Tibial artery (tissue), 4 donors: ENCODE data around the gene NFX1.
"Not testable (repeated sequence)": the region's sequence is repeated elsewhere in the genome, so short reads cannot be mapped to it uniquely, and the experiment has no call there.

ENCODE experiments used
- DNase-seq, 2 donors: peaks; one replicate each; pipeline ENCODE4 v3.0.0-alpha.2; 2019
- H3K27ac ChIP-seq, 2 donors: fragments of 200-600 bp; sonication (generic) in 1 of 2; 1 replicate in 1 of 2; 2 replicates in 1 of 2; pipeline ENCODE4 v1.5.1; 2018 to 2019; ENCODE audit warnings: mild to moderate bottlenecking in 1 of 2
- H3K27me3 ChIP-seq, 2 donors: fragments of 200-600 bp; sonication (generic) in 1 of 2; one replicate each; pipeline versions ENCODE4 v1.5.1 to v1.6.0; 2016 to 2019
- H3K36me3 ChIP-seq, 3 donors: fragments of 200-600 bp; sonication (generic) in 2 of 3; one replicate each; pipeline ENCODE4 v1.5.1; 2016 to 2019; ENCODE audit warnings: mild to moderate bottlenecking in 2 of 3
- H3K4me1 ChIP-seq, 4 donors: fragments of 200-600 bp; sonication (generic) in 2 of 4; 1 replicate in 3 of 4; 2 replicates in 1 of 4; pipeline ENCODE4 v1.5.1; 2016 to 2019
- H3K4me3 ChIP-seq, 2 donors: fragments of 200-600 bp; sonication (generic) in 1 of 2; 1 replicate in 1 of 2; 2 replicates in 1 of 2; pipeline ENCODE4 v1.5.1; 2018 to 2019; ENCODE audit warnings: mild to moderate bottlenecking in 2 of 2
- H3K9me3 ChIP-seq, 3 donors: fragments of 200-600 bp; sonication (generic) in 1 of 3; one replicate each; pipeline ENCODE4 v1.5.1; 2016 to 2019
- intact Hi-C: fragments of 100-400 bp; cut with DNase I; formaldehyde crosslinking; loops from one replicate; pipeline ENCODE4 v1.15.0; 2023; ENCODE audit warnings: low total_unique reads
- TF ChIP-seq, protein P1 (sequence below), 2 experiments: fragments of 200-600 bp in 1 of 2; fragments of 450-650 bp in 1 of 2; IDR thresholded peaks; one replicate each; pipeline ENCODE4 v1.5.1; 2017 to 2019; ENCODE audit warnings: antibody characterized with exemption in 2 of 2, mild to moderate bottlenecking in 1 of 2, moderate library complexity in 1 of 2

Gene NFX1

DNA sequence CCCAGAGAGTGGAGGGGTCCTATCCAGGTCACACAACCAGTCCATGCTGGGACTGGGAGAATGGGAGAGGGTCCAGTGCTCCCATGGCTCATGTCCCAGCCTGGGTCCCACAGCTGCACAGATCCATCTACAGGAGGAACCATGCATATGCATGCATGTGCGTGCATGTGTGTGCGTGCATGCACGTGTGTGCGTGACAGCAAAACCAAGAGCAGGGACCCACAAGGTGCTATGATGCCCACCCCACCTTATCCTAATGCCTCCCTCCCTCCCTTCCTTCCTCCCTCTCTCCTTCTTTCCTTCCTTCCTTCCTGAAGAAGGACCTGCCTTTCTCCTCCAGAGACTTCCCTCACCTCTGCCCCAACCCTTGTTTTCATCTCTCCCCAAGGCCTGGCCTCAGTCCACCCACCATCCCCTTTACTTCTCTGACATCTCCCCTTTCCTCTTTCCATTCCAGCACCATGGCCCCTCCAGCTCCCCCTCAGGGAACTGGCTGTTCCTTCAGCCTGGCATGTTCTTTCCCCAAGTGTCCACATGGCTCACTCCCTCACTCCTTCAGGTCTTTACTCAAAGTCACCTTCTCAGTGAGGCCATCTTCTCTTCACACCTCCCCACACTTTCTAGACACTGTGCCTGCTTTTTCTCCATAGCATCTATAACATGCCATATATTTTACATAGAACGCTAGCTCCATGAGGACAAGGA, 90.2 kb downstream of the NFX1 start:
- no peaks in the 10 kb centered on the region for H3K27me3 ChIP-seq
- H3K4me1 ChIP-seq, result peaks cover 0 to under 1% (median 0%) of the 10 kb centered on the region in 4 donors
- H3K36me3 ChIP-seq, result no peaks in the 10 kb centered on the region
- H3K27ac ChIP-seq, result no peak overlapping the region
- peak in 1 of 2 donors; percentile 6 for DNase-seq
- H3K4me3 ChIP-seq, result no peak overlapping the region
- TF ChIP-seq, protein P1, sequence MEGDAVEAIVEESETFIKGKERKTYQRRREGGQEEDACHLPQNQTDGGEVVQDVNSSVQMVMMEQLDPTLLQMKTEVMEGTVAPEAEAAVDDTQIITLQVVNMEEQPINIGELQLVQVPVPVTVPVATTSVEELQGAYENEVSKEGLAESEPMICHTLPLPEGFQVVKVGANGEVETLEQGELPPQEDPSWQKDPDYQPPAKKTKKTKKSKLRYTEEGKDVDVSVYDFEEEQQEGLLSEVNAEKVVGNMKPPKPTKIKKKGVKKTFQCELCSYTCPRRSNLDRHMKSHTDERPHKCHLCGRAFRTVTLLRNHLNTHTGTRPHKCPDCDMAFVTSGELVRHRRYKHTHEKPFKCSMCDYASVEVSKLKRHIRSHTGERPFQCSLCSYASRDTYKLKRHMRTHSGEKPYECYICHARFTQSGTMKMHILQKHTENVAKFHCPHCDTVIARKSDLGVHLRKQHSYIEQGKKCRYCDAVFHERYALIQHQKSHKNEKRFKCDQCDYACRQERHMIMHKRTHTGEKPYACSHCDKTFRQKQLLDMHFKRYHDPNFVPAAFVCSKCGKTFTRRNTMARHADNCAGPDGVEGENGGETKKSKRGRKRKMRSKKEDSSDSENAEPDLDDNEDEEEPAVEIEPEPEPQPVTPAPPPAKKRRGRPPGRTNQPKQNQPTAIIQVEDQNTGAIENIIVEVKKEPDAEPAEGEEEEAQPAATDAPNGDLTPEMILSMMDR (IDR thresholded peaks at IDR 0.05), result no peak
- intact Hi-C loops, result no loop called here
- no peaks in the 10 kb centered on the region for H3K9me3 ChIP-seq

DNA sequence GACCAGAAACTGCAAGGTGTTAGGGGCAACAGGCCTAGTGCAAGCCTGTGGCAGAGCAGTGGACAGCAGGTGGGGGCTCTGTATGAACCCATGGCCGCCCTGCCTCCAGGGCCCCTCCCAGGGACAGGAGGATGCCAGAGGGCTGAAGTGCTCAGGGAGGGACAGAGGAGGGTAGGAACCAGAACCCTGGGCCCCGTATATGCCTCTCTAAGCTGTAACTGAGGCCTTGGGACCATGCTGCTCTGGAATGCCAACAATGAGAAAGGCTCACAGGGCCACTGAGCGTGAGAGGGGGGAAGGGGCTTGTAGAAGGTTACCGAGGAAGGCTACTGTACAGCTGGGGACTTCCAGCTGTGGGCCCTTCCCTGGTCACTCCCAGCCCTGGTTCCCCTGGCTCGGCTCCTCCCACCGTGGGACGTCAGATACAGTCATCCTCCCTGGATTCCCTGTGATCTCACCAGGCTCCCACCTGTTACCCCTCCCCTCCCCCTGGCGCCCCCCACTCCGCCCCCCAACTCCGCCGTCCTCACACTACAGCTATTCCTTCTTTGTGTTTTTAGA, 91.0 kb downstream of the NFX1 start:
- TF ChIP-seq, protein P1 (IDR thresholded peaks at IDR 0.05), result no peak
- Histone ChIP-seq H3K36me3 (no peaks in the 10 kb centered on the region), H3K4me3 (no peak overlapping the region), H3K4me1 (no peaks in the 10 kb centered on the region), H3K27ac (no peak overlapping the region), H3K9me3 (no peaks in the 10 kb centered on the region), H3K27me3 (no peaks in the 10 kb centered on the region)
- peak in 1 of 2 donors; percentile 57 for DNase-seq
- intact Hi-C loops, result no loop called here

DNA sequence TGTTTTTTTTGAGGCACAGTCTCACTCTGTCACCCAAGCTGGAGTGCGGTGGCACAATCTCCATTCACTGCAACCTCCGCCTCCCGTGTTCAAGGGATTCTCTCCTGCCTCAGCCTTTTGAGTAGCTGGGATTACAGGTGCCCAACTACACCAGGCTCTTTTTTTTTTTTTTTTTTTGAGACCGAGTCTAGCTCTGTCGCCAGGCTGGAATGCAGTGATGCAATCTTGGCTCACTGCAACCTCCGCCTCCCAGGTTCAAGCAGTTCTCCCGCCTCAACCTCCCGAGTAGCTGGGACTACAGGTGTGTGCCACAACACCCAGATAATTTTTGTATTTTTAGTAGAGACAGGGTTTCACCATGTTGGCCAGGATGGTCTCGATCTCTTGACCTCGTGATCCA, 92.1 kb downstream of the NFX1 start:
- peak in 1 of 2 donors; percentile 17 for DNase-seq
- H3K9me3 ChIP-seq, H3K4me3 ChIP-seq, H3K27ac ChIP-seq, H3K4me1 ChIP-seq, intact Hi-C loops, H3K27me3 ChIP-seq, H3K36me3 ChIP-seq: not testable (repeated sequence)

DNA sequence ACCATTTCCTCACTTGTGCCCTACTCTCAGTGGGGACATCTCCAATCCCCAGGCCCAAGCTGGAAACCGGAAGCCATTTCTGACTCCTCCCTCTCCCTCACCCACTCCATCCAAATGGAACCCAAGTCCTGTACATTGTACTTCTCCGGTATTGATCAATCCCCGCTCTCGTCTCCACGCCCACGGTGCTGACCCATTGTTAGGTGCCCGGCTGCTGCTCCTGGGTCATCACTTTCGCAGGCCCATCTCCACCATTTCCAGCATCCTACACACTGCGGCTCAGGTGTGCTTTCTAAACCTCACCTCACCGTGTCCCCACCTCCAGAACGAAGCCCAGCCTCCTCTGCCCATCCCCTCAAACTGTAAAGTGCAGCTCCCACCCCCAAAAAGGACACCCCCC, 93.1 kb downstream of the NFX1 start:
- H3K27ac ChIP-seq, intact Hi-C loops, H3K36me3 ChIP-seq, H3K27me3 ChIP-seq, H3K4me3 ChIP-seq, H3K9me3 ChIP-seq, H3K4me1 ChIP-seq: not testable (repeated sequence)
- peak in 1 of 2 donors; percentile 42 for DNase-seq

DNA sequence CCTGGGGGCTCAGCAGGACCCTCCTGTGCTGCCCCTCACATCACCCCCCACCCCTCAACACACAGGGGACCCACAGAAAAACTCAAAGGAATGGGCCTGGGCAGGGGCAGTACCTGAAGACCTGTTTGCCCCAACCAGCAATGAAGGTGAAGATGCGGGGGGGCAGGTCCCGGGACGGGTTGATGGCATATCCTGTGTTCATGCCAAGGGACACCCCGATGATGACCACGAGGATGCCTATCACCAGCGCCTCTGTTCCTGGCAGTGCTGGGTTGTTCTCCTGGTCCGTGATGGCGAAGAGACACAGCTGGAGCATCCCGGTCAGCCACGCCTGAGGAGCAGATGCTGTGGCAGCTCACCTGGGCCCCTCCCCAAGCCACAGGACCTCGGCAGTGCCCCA, 95.2 kb downstream of the NFX1 start:
- DNase-seq, H3K4me3 ChIP-seq, H3K36me3 ChIP-seq, H3K9me3 ChIP-seq, H3K27me3 ChIP-seq, H3K4me1 ChIP-seq, intact Hi-C loops, H3K27ac ChIP-seq: not testable (repeated sequence)

DNA sequence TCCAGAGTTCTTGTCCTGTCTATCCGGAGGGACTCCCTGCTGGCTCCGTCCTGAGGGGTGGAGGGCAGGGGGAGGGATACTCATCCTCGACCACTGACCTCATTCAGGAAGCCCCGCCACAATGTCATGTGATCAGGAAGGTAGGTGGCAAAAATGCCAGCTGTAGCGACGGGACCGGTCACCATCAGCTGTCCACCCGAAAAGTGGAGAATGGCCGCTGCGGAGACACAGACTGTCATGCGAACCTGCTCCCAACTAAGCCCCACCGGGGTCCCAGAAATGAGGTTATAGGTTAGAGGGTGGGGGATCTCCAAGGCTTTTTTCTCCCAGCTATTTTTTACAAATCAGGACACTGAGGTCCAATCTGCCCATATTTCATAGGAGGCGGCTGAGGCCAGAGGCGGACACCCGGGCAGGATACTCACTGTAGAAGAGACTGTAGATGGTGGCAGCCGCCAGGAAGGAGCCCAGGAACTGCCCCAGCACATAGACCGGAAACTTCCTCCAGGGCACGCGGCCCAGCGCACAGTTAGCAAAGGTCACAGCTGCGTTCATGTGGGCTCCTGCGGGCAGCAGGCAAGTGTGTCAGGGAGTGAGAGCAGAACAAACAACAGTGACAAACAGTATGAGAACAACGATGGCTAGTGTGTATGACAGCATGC, 95.8 kb downstream of the NFX1 start:
- intact Hi-C loops, H3K36me3 ChIP-seq, H3K4me3 ChIP-seq, DNase-seq, H3K9me3 ChIP-seq, H3K27ac ChIP-seq, H3K27me3 ChIP-seq: not testable (repeated sequence)
- H3K4me1 ChIP-seq, result peaks cover 0 to 12% (median 4%) of the 10 kb centered on the region in 4 donors

DNA sequence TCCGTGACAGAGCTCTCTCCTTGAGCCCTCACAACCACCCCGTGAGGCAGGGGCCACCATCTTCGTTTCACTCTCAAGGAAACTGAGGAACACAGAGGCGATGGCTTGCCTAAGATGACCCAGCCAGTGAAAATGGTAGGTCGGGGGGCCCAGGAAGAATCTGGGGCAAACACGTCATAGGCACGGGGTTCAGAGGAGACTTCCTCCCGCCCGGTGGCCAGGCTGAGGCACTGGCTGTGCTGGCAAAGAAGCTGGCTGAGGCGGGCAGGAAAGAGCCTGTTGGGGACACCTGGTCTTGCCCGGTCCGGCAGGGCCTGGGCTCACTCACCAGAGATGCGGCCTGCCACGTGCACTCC, 96.3 kb downstream of the NFX1 start:
- H3K36me3 ChIP-seq, H3K27me3 ChIP-seq, H3K4me3 ChIP-seq, H3K27ac ChIP-seq, H3K9me3 ChIP-seq, DNase-seq, intact Hi-C loops: not testable (repeated sequence)
- H3K4me1 ChIP-seq, result peaks cover 0 to 14% (median 4%) of the 10 kb centered on the region in 4 donors

DNA sequence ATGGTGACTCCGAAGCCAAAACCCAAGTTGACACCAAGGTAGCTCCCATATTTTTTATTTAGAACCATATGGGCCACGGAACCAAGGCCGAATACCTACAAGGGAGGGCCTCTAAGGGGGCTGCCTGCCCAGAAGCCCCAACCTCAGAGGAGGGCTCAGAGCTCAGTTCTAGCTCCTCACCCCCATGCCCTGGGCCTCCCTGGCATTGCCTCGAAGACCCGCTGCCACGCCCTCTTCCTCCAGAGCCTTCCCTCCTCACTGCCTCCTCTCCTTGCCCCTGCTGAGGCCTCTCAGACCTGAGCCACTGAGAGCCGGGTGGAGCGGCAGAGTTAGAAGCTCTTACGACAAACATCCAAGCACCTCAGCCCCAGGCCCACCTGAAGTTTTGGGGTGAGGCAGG, 96.7 kb downstream of the NFX1 start:
- intact Hi-C loops, H3K9me3 ChIP-seq, DNase-seq, H3K4me3 ChIP-seq, H3K36me3 ChIP-seq, H3K27ac ChIP-seq, H3K27me3 ChIP-seq: not testable (repeated sequence)
- peaks cover 0 to 18% (median 6%) of the 10 kb centered on the region in 4 donors for H3K4me1 ChIP-seq
